ENCODE results near the gene STAG3. TPM values are rescaled to one million over a fixed set of nuclear protein-coding genes. Genes with fewer than 3 reads are reported as not detected.

Gene STAG3
- polyA plus RNA-seq, 3 donors, result 0.39 TPM; not detected in 1

GRCh38 chr7:100167912-100168323 lies 9.8 kb upstream of the STAG3 start:
- H3K4me1 Mint-ChIP-seq, result peaks cover 41% of the 10 kb centered on the region
- TF ChIP-seq CTCF (IDR thresholded peaks at IDR 0.05), result no peak
- peak overlapping the region in 1 of 7 donors; percentile 83 for H3K27ac Mint-ChIP-seq
- Histone ChIP-seq H3K4me3 (replicated peaks in 1 of 3; ENCODE audit: low read depth in 2 of 3, low read length in 3 of 3) (peak overlapping the region in 2 of 3 experiments; percentile 1 to 68), H2AFZ (ENCODE audit: insufficient read depth, low read depth, low read length, poor library complexity, severe bottlenecking) (peak overlapping the region; percentile 59), H3K27me3 (ENCODE audit: control insufficient read depth in 2 of 2, insufficient read depth in 2 of 2, low read length in 2 of 2) (peaks cover 38 to 65% of the 10 kb centered on the region in 2 donors), H3K27ac (ENCODE audit: low read depth in 1 of 2, low read length in 2 of 2) (no peak overlapping the region), H3K4me1 (ENCODE audit: control insufficient read depth in 1 of 2, insufficient read depth in 2 of 2, low read length in 2 of 2) (peaks cover 36 to 42% of the 10 kb centered on the region in 2 donors), H3K4me2 (replicated peaks; ENCODE audit: extremely low read depth, low read length, poor library complexity, severe bottlenecking) (peak overlapping the region; percentile 70), H4K20me1 (ENCODE audit: insufficient read depth, low read length) (no peaks in the 10 kb centered on the region), H3K79me2 (ENCODE audit: insufficient read depth, low read length) (no peaks in the 10 kb centered on the region), H3K9ac (ENCODE audit: insufficient read depth, low read length, poor library complexity, severe bottlenecking) (peak overlapping the region; percentile 5), H3K36me3 (replicated peaks in 1 of 2; ENCODE audit: control insufficient read depth in 1 of 2, insufficient read depth in 2 of 2, low read length in 2 of 2) (no peaks in the 10 kb centered on the region), H3K9me3 (replicated peaks in 1 of 2; ENCODE audit: control insufficient read depth in 1 of 2, insufficient read depth in 1 of 2, low read length in 2 of 2) (peaks cover 0 to 11% of the 10 kb centered on the region in 2 donors)
- 0% methylated on average over 9 of the region's 11 CpGs for WGBS (ENCODE audit: insufficient coverage)
- H3K27me3 Mint-ChIP-seq (ENCODE audit: low read depth in 3 of 3), result peaks cover 64 to 84% (median 70%) of the 10 kb centered on the region in 3 donors
- no peak for DNase-seq
- peaks cover 0 to 22% (median 9%) of the 10 kb centered on the region in 7 donors for H3K9me3 Mint-ChIP-seq
- H3K4me3 Mint-ChIP-seq, result peak overlapping the region; percentile 78 to 94
- intact Hi-C loops (cut with micrococcal nuclease), result no loop called here
- H3K36me3 Mint-ChIP-seq, result peaks cover 4 to 16% of the 10 kb centered on the region in 2 donors

- Mint-ChIP-seq H3K27ac (no peak overlapping the region), H3K36me3 (peaks cover 4 to 19% of the 10 kb centered on the region in 2 donors), H3K4me3 (peak overlapping the region; percentile 9 to 94), H3K9me3 (peaks cover 0 to 22% (median 9%) of the 10 kb centered on the region in 7 donors), H3K4me1 (peaks cover 41% of the 10 kb centered on the region), H3K27me3 (ENCODE audit: low read depth in 3 of 3) (peaks cover 64 to 86% (median 73%) of the 10 kb centered on the region in 3 donors)
- H3K4me3 ChIP-seq (replicated peaks in 1 of 3; ENCODE audit: low read depth in 2 of 3, low read length in 3 of 3), result no peak overlapping the region
- DNase-seq, result no peak
- no peaks in the 10 kb centered on the region for H3K79me2 ChIP-seq (ENCODE audit: insufficient read depth, low read length)
- no peak overlapping the region for H2AFZ ChIP-seq (ENCODE audit: insufficient read depth, low read depth, low read length, poor library complexity, severe bottlenecking)
- intact Hi-C loops (cut with micrococcal nuclease), result no loop called here
- WGBS (ENCODE audit: insufficient coverage), result 84% methylated on average over 8 of the region's 11 CpGs
- H3K27ac ChIP-seq (ENCODE audit: low read depth in 1 of 2, low read length in 2 of 2), result no peak overlapping the region
- no peaks in the 10 kb centered on the region for H3K36me3 ChIP-seq (replicated peaks in 1 of 2; ENCODE audit: control insufficient read depth in 1 of 2, insufficient read depth in 2 of 2, low read length in 2 of 2)
- H3K4me1 ChIP-seq (ENCODE audit: control insufficient read depth in 1 of 2, insufficient read depth in 2 of 2, low read length in 2 of 2), result peaks cover 36 to 42% of the 10 kb centered on the region in 2 donors
- H3K27me3 ChIP-seq (ENCODE audit: control insufficient read depth in 2 of 2, insufficient read depth in 2 of 2, low read length in 2 of 2), result peaks cover 38 to 61% of the 10 kb centered on the region in 2 donors
- no peak overlapping the region for H3K9ac ChIP-seq (ENCODE audit: insufficient read depth, low read length, poor library complexity, severe bottlenecking)
- peaks cover 0 to 11% of the 10 kb centered on the region in 2 donors for H3K9me3 ChIP-seq (replicated peaks in 1 of 2; ENCODE audit: control insufficient read depth in 1 of 2, insufficient read depth in 1 of 2, low read length in 2 of 2)
- no peak for TF ChIP-seq CTCF (IDR thresholded peaks at IDR 0.05)
- H3K4me2 ChIP-seq (replicated peaks; ENCODE audit: extremely low read depth, low read length, poor library complexity, severe bottlenecking), result no peak overlapping the region
- no peaks in the 10 kb centered on the region for H4K20me1 ChIP-seq (ENCODE audit: insufficient read depth, low read length)
These were observed 8.4 kb upstream of the STAG3 start for GRCh38 chr7:100169147-100169850.
